Cortex of kidney (tissue), 1 donor: Measurements from ENCODE around the gene RTN4R.
"Not testable (repeated sequence)": the region's sequence is repeated elsewhere in the genome, so short reads cannot be mapped to it uniquely, and the experiment has no call there.

Source experiments
- DNase-seq: peaks from one replicate; lab custom pipeline; 2025; lab: John Stamatoyannopoulos, UW

RTN4R gene

DNA sequence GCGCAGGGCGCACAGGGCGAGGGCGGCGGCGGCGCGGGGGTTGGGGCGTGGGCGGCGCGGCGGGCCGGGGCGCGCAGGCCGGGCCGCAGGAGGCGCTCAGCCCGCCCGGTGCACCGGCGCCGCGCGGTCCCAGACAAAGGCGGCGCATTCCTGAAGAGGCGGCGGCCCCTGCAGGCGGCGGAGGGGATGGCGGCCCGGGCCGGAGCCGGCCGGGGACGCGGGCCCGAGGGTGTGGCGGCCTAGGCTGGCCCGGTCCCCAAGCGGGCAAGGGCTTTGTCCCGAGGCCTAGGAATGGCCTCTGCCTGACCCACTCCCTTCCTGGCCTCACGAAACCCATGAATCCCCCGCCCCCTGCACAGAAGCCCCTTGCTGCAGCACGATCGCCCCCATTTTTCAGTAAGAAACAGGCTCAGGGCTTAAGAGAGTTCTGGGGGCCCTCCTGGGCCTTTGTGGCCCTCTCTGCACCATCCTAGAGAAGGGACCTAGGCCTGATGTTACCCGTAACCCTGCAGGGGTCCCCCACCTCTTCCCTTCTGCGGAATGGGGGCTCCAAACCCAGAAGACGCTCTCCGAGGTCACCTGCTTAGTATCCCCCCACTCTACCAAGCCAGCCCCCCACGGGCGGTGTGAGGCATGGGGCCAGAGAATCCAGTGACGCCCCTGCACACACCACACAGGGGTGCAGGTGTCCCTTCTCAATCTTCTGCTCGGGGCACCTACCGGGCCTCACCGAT, at the start of gene RTN4R:
RTN4R (minus strand) TSS at position 40 of the 734 bp plus-strand sequence. CDS start 226 bp downstream, outside the sequence.
- DNase-seq, result no peak

DNA sequence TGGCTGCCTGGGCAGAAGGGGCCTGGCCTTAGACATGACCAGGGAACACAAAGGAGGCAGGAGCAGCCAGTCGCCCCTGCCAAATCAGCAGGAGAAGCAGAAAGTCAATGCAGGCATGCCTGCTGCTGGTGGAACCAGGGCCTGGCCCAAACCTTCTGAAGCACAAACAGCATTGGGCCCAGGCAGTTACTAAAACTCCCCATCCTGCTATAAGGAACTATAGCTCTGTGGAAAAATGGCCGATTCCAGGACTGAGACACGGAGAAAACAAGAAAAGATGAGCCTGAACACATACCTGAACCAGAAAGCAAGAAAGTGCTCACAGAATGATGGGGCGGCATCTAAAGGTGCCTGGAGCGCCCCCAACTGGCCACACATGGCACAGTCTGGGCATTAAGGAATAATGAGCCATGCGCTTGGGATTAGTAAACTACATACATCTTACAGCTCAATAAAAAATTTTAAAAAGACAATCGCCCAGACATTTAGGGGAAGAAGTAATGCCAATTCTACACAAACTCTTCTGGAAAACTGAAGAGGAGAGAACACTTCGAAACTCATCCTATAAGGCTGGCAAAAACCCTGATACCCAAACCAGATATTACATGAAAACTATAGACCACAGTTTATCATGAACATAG, 49.4 kb upstream of the RTN4R start:
- not testable (repeated sequence) for DNase-seq

DNA sequence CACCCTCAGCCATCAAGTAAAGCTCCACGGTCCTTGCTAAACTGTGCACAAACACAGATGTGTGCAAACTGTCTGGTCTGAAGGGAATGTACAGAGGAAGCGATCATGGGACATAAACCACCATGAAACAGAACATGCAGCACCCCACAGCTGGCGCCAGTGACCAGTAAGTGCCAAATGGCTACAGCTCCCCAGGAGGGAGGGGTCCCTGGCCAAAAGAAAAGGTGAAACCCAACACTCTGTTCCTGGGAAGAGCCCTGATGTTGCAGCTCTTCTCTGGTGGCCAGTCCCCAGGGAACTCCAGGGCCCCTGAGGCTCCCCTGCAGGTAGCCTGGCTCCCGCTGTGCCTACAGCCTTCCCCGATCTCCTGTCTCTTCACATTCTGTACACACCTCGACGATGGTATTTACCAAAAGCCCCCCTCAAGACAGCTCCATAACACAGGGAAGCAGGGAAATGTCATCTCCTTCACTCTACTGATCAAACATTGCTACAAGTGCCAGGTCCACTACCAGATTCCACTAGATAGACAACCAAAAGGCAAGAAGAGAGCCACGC, 48.8 kb upstream of the RTN4R start:
- no peak for DNase-seq

DNA sequence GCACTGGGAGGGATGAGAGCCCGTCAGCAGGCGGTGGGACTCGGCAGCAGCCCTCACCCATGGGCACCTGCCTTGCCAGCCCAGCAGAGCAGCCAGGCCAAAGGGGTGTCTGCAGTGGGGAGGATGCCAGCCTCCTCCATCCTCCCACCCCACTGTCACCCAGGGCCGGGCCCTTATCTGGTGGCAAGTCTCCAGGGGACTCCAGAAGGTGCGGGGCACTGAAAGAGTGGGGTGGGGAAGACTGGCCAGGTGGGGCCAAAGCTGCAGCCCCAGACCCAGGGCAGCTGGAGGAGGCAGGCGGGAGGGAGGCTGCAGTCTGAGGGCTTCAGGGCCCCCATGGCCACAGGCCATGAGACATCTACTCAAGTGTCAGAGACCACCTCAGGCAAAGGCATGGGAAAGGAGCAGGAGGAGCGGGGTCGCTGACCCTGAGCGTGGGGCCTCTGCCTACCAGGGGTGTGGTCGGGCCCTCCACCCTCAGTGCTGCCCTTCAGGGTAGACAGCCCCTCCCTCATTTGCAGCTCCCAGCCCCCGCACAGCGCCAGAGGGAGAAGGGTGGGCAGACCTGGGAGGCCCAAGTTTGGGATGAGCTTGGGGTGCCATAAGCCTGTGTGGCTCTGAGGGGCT, 48.2 kb upstream of the RTN4R start:
- no peak for DNase-seq

DNA sequence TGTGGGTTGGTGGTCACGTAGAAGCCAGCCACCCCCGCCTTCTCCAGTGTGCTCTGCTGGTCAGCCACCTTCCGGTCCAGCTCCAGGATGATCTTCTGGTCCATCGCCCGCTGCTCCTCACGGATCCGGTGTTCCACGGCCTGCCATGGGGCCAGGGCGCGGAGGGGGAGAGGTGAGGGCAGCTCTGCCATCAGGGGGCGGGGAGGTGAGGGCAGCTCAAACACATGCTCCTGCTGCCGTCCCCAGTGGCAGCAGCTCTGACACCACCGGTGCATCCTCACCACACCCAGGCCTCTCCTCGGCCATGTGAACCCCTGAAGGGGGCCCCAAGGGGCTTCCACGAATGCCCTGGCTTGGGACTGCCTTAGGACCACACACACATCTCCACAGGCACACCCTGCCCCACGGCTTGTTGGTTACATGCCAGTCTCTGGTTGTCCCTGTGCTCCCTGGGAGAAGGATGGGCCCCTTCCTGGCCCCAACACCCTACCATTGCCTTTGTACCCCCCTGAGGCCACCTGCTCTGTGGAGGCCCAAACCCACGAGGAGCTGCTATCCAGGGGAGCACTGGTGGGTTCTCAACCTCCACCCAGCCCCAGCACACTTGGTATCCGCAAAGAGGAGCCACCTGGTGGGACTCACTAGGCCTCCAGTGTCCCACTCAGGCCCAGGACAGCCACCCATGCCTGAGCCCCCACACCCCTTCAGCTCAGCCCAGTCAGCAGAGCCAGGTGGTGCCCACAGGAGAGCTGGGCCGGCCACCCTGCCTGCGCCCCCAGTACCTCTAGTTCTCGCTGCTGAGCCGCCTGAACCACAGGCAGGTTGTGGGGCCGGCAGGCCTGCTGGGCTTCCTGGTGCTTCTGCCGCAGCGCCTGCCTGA, 47.5 kb upstream of the RTN4R start:
- DNase-seq, result no peak

DNA sequence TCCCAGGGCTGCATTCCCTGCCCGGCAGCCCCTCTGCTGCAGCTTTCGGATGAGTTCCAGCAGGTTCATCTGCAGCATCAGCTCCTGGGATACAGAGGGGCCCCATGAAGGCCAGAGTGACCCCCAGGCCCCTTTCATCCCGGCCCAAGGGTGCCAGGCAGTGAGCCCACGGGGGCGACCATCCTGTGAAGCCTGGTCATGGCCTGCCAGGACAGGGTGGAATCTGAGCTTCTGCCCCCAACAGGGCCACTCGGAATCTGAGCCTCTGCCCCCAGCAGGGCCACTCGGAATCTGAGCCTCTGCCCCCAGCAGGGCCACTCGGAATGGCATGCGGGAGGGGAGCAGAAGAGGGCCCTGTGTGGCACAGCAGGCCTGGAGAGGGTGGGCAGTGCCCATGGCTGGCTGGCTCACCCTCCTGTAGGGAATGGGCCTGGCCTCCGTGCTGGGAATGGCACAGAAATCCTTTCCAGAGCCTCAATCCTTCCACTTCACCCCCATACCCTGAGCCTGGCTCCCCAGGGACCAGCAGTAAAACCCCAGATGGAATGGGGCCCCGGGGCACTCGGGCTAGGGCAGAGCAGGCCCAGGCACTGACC, 46.7 kb upstream of the RTN4R start:
- DNase-seq, result not testable (repeated sequence)

DNA sequence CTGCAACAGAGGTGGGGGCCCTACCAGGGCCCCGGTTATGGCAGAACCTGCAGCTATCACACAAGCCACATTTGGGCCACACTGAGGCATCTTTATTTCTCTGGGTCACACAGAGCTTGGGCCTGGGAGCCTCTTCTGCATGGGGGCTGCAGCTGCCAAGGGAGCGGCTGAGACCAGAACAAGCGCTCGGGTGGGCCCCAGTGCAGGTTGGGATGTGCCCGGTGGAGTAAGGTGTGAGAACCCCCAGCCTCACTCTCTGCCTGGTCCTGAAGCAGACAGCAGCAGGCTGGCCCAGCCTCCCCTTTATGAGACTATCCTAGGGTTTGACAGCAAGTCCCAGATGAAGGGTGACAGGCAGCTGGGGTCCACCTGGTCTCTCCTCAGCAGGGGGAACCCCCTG, 46.1 kb upstream of the RTN4R start:
- DNase-seq, result not testable (repeated sequence)

DNA sequence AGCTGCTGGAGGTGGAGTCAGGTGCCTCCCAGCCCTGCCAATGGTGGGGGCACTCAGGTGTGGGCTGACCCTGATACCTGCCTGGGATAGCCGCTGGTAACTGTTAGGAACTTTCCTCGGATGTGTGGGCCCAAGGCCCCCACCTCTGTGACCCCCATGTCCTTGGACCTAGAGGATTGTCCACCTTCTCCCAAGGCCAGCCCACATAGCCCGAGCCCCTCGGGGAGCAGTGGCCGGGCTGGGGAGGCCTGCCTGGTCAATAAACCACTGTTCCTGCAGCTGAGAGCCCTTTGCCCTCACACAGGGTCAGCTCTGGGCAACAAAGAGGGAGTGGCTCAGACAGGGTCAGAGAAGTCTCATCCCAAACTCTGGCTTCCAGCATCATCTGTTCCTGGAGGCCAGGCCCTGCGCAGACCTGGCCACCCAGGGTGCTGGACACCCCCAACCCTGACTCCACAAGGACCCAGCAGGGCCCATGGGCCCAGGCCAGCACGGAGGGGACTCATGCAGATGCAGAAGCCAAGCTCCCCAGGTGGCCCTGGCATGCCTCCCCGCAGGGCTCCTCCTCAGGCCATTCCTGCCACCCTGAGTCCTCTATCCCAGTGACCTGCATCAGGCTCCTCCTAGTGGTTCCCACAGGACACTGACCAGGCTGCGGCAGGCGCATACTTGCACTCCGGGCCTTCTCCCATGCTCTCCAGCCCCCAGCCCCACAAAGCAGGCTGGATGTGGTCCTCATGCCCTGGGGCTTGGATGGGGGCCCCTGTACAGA, 45.4 kb upstream of the RTN4R start:
- not testable (repeated sequence) for DNase-seq

DNA sequence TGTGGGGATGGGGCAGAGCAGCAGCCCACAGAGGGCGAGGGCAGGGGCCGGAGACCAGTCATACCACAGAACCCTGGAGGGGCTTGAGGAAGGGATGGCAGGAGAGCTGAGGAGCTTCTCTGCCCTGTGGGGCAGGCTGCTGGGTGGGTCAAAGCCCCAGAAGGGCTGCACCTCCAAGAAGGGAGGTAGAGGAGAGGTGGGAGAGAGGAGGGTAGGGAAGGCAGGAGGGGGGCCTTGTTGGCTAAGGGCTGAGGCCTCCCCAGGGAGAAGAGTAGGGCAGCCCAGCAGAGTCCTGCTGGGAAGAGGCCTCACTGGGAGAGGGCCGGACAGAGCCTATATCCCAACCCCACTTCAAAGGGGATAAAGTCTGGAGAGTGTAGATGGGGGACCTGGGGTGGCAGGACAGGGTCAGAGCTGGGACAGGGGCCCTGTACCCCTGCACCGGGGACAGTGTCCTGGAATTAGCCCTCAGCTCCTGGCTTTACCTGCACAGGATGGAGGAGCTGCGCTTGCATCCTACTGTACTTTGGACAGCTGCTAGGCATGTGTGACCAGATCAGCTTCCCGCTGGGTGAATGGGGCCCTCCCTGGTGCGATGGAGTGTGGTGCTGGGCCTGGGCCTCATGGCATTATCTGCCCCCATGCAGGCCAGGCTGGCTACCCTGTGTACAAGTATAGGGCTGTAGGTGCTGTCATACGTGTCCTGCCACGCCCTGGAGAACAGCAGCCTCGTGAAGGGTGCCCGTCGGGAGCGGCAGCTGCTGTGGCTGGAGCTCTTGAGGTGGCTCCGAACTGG, 44.5 kb upstream of the RTN4R start:
- no peak for DNase-seq

DNA sequence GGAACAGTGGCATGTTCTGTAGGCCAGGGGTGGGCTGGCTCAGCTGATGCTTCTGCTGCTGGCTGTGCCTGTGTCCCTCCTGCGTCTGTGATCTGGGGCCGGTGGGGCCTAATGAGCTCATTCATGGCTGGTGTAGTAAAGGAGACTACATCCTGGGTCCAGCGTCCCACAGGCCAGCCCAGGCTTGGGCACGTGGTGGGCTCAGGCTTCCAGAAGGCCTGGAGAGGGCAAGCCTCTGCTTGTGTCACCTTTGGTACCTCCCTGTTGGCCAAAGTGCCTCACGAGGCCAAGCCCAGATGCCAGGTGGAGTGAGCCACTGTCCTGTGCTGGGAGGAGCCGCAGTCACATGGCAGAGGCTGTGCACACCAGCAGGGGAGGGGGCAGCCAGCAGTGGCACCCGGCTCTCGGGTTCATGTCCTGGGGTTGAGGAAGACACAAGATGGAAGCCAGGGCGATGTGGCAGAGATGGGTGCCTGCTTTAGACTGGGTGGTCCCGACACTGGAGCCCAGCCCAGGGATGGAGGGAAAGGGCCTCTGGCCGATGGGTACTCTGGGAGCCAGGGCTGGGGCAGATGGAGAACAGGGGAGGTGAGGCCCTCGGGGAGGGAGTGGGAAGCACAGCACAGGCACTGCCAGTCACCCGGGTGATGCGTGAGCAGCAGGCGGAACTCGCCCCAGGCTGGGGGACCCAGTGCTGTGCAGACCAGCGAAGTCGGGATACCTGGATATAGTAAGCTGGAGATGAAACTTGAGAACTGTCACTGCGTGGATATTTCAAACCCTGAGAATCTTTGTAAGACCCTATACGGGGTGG, 43.3 kb upstream of the RTN4R start:
- DNase-seq, result not testable (repeated sequence)

DNA sequence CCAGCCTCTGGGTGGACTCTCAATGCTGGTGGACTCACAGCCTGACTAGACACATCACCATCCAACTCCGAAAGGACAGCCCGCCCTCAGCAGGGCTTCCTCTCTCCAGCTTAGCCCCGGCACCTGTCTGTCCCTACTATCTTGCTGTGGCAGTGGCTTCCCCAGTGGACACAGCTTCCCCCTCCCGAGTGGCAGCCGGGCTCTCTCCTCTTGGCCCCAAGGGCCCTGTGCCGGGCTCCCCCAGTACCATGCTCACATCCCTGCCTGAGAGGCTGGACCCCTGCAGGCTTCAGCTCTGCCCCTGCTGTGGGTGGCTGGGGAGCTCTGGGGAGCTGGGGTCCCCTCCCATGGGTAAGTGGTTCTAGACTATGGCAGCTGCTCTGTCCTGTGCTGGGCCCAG, 42.7 kb upstream of the RTN4R start:
- not testable (repeated sequence) for DNase-seq

DNA sequence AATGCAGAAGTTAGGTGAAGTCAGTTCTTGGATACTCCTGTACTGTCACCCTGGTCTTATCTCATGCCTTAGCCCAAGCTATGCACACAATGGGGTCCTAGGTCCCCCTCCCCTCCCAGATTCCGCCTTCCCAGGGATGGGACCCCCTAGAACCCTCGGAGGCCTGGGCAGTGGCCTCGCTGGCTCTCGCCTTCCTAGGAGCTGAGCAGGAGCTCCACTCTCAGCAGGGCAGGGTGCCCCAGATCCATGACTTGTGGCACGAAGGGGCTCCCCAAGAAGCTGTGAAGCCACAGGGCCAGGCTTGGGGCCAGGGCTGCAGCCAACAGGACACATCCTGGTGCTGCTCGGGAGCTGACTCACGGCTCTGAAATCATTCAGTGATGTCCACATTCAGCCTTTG, 42.1 kb upstream of the RTN4R start:
- not testable (repeated sequence) for DNase-seq

DNA sequence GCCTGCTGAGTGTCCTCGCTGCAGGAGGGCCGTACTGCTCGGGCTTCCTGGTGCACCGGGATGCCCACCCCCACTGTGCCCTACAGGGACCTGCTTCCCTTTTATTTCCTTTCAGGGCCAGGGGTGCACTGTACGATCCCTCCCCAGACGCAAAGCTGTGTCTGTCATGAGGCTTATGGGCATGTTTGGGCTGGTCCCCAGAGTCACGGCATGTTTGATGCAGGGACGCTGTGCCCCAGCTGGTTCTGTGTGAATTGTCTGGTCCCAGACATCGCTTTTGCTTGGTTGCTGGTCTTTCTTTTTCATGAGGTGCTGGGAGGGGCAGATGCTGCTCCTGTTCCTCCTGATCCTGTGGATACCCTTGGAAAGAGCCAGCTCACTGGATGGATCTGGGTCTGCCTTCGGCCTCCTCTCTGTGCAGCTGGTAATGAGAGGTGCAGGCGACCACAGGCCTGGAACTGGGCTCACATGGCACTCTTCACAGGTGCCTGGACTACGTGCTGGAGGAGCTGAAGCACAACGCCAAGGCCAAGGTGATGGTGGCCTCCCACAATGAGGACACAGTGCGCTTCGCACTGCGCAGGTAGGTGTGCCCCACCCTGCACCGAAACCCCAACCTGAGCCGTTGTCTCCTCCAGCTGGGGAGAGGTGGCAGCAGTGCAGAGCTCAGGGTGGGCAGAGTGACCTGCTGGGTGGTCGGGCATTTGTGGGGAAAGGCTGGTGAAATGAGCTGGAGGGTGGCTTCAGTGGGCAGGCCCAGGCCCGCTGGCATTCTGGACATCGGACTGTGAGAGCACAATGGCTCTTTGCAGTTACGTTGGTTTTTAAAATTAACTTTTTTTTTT, 40.9 kb upstream of the RTN4R start:
- DNase-seq, result not testable (repeated sequence)

DNA sequence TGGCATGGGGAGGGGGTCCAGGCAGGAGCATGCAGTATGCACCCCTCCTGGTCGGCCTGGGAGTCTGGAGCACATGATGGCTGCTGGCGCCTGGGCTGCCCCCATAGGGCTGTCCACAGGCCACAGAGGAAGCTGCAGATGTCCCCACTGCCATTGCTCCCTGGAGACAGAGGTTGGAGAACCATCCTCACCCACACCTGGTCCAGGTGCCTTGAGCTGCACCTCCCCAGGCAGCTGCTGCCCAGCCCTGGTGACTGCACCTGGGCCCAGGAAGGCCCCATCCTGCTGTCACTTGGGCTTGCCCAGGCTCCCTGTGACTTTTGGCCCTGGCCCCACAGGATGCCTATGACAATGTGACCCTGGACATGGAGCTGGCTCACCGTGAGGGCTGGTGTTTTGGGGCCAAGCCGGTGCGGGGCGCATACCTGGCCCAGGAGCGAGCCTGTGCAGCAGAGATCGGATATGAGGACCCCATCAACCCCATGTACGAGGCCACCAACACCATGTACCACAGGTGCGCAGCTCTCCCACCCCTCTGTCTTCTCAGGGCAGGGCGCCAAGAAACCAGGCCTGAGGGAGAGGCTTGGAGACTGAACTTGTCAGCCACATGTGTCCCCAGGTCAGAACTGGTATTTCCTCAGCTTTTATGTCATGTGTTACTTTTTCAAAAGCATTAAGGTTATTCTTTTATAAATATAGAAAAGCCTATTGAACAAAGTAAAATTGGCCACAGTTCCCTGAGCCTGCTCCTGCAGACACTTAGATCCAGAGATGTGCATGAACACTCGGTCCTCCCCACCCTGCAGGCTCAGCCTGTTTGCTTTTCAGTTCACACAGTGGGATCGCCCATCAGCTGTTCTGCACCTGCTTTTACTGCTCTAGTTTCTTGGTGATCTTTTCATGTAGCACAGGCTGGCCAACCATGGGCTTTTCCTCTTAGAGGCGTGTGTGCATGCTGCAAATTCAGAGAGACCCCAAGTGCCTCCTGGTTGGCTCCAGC, 39.6 kb upstream of the RTN4R start:
- not testable (repeated sequence) for DNase-seq

DNA sequence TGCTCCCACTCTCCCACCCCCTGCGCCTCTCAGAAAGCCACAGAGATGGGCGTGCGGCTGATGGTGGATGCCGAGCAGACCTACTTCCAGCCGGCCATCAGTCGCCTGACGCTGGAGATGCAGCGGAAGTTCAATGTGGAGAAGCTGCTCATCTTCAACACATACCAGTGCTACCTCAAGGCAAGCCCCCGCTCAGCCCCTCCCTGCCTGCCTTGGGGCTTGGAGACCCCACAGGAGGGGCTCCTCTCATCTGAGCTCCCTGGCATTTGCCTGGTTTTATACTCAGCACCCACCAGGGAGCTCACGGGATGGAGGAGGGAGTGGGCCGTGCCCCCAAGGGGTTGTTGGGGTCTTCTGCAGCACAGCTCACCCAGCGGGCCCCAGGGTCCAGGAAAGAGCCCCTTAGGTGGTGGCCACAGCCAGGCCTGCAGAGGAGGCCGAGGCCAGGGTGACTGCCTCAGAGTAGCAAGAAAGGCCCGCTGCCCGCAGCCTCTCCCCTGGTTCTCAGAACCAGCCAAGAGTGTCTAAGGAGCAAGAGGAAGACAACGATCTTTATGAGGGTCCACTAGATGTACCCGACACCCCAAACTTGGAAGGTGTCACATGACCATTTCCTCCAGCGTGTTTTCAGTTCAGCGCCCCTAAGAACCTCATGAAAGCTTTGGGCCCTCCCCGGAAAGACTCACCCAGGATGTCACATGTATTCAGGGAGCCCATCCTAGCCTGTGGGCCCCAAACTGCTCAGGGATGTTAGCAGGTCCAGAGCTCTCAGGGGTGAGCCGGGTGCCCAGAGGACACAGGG, 38.7 kb upstream of the RTN4R start:
- DNase-seq, result not testable (repeated sequence)
